HG03342 (cell line): Measurements from ENCODE around the gene MAD1L1.
"Not testable (repeated sequence)": the region's sequence is repeated elsewhere in the genome, so short reads cannot be mapped to it uniquely, and the experiment has no call there.

Experiments
- ATAC-seq: cut with Tn5 transposase; IDR thresholded peaks from one replicate; pipeline ENCODE4 v1.9.1; 2021; ENCODE audit warnings: mild to moderate bottlenecking, moderate library complexity; ENCODE audit not compliant: unreplicated experiment

The MAD1L1 gene

GRCh38 chr7:1995911-1996420 is 236.8 kb downstream of the MAD1L1 start:
- not testable (repeated sequence) for ATAC-seq

- ATAC-seq = no peak
Measured at GRCh38 chr7:1995426-1995825, 237.3 kb downstream of the MAD1L1 start.

- no peak for ATAC-seq
Measured at GRCh38 chr7:1994931-1995330, 237.8 kb downstream of the MAD1L1 start.

- ATAC-seq = no peak
Measured at GRCh38 chr7:1993776-1994740, 238.7 kb downstream of the MAD1L1 start.

GRCh38 chr7:1993031-1993695 is 239.6 kb downstream of the MAD1L1 start:
- no peak for ATAC-seq

- ATAC-seq = no peak
Measured at GRCh38 chr7:1992554-1992953, 240.2 kb downstream of the MAD1L1 start.

GRCh38 chr7:1990001-1990670 is 242.6 kb downstream of the MAD1L1 start:
- no peak for ATAC-seq

GRCh38 chr7:1989049-1989860 is 243.5 kb downstream of the MAD1L1 start:
- ATAC-seq = no peak

GRCh38 chr7:1988533-1988930 is 244.2 kb downstream of the MAD1L1 start:
- no peak for ATAC-seq

GRCh38 chr7:1987591-1988532 is 244.9 kb downstream of the MAD1L1 start:
- ATAC-seq = no peak

- no peak for ATAC-seq
Measured at GRCh38 chr7:1987084-1987535, 245.6 kb downstream of the MAD1L1 start.

- no peak for ATAC-seq
Measured at GRCh38 chr7:1986366-1987083, 246.2 kb downstream of the MAD1L1 start.

GRCh38 chr7:1985936-1986335 is 246.8 kb downstream of the MAD1L1 start:
- ATAC-seq = no peak

- no peak for ATAC-seq
Measured at GRCh38 chr7:1985042-1985441, 247.7 kb downstream of the MAD1L1 start.

- ATAC-seq = no peak
Measured at GRCh38 chr7:1981878-1982230, 250.9 kb downstream of the MAD1L1 start.

- no peak for ATAC-seq
Measured at GRCh38 chr7:1981201-1981877, 251.4 kb downstream of the MAD1L1 start.

GRCh38 chr7:1979591-1980560 is 252.9 kb downstream of the MAD1L1 start:
- peak; percentile 84 for ATAC-seq
